ENCODE data around the gene BRD3OS.

The BRD3OS gene

GRCh38 chr9:133990366-133991213 lies 34.7 kb upstream of the BRD3OS start:
- peak overlapping the region; percentile 80 for H3K4me3 ChIP-seq (ENCODE audit: low read depth, low read length)
- TF ChIP-seq CTCF (IDR thresholded peaks at IDR 0.05; ENCODE audit: control insufficient read depth, extremely low read depth, insufficient read depth) = no peak
- DNase-seq (ENCODE audit: low read depth) = no peak

GRCh38 chr9:133991214-133991921 lies 33.9 kb upstream of the BRD3OS start:
- no peak for DNase-seq (ENCODE audit: low read depth)
- peak overlapping the region; percentile 80 for H3K4me3 ChIP-seq (ENCODE audit: low read depth, low read length)

GRCh38 chr9:133991964-133992779 lies 33.1 kb upstream of the BRD3OS start, which contains the start of gene VAV2:
Gene VAV2, minus strand, starts transcription at chr9:133992324. Its CDS starts 46 bp downstream, at chr9:133992278.
- peak within 1 kb of the TSS; percentile 80 for H3K4me3 ChIP-seq (ENCODE audit: low read depth, low read length)
- DNase-seq (ENCODE audit: low read depth) = no peak
- no peak for TF ChIP-seq CTCF (IDR thresholded peaks at IDR 0.05; ENCODE audit: control insufficient read depth, extremely low read depth, insufficient read depth)

More at GRCh38 chr9:133991214-133991921, 33.9 kb upstream of the BRD3OS start:
- no peak for TF ChIP-seq CTCF (IDR thresholded peaks at IDR 0.05; ENCODE audit: control insufficient read depth, extremely low read depth, insufficient read depth)

GRCh38 chr9:133992780-133993634 lies 32.3 kb upstream of the BRD3OS start:
- peak; percentile 67 for DNase-seq (ENCODE audit: low read depth)
- peak; percentile 61 for TF ChIP-seq CTCF (IDR thresholded peaks at IDR 0.05; ENCODE audit: control insufficient read depth, extremely low read depth, insufficient read depth)
- peak overlapping the region; percentile 80 for H3K4me3 ChIP-seq (ENCODE audit: low read depth, low read length)

GRCh38 chr9:133993635-133994253 lies 31.5 kb upstream of the BRD3OS start:
- H3K4me3 ChIP-seq (ENCODE audit: low read depth, low read length) = peak overlapping the region; percentile 80
- DNase-seq (ENCODE audit: low read depth) = no peak
- no peak for TF ChIP-seq CTCF (IDR thresholded peaks at IDR 0.05; ENCODE audit: control insufficient read depth, extremely low read depth, insufficient read depth)

All from LNCaP clone FGC (cell line).